Skin epidermis (tissue), 12 donors: Measurements from ENCODE around the gene NFX1.
"Not testable (repeated sequence)": the region's sequence is repeated elsewhere in the genome, so short reads cannot be mapped to it uniquely, and the experiment has no call there.

Experiments
- H3K27ac ChIP-seq, 21 experiments: fragments of 200-600 bp; sonication (generic) in 11 of 21; one replicate each; pipeline ENCODE4 v1.5.0; 2020; ENCODE audit warnings: mild to moderate bottlenecking in 3 of 21, inconsistent platforms in 2 of 21, moderate library complexity in 2 of 21
- H3K4me3 ChIP-seq, 7 experiments: fragments of 200-600 bp; sonication (generic) in 2 of 7; one replicate each; pipeline ENCODE4 v1.5.0; 2020; ENCODE audit warnings: inconsistent platforms in 2 of 7, mild to moderate bottlenecking in 2 of 7, moderate library complexity in 1 of 7

The NFX1 gene

DNA sequence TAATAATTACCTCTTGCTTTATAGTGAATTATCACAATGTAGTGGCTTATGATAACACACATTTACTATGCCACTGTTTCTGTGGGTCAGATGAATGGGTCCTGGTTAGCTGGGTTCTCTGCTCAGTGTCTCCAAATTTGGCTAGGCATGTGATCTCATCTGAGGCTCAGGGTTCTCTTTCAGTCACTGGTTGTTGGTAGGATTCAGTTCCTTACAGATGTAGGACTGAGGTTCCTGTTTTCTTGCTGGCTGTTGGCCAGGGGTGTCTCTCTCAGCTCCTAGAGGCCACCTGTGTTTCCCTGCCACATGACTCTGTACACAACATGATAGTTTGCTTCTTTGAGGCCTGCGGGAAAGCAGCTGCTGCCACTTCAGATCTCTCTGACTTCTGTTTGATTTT, 7.1 kb downstream of the NFX1 start:
- H3K27ac ChIP-seq: peak overlapping the region in 7 of 21 experiments; percentile 22 to 65 (median 50)
- H3K4me3 ChIP-seq: no peak overlapping the region

DNA sequence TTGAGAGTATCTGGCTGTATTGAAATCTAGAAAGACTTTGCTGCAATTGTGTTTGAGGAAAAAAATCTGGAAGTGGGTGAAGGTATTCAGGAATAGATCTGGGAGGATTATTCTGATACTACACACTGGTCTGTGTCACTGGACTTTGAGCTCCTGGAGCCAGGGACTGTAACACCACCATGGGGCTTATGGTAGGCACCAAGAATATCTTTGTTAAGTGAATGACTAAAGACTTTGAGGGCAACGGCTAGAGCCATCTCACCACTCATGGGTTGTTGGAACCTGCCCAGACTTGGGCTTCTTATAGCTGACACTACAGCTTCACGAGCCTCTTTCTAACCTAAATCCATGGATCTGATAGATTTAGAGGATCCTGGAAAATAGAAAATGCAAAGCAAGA, 10.2 kb downstream of the NFX1 start:
- Histone ChIP-seq H3K27ac (peak overlapping the region in 1 of 21 experiments; percentile 56), H3K4me3 (no peak overlapping the region)

DNA sequence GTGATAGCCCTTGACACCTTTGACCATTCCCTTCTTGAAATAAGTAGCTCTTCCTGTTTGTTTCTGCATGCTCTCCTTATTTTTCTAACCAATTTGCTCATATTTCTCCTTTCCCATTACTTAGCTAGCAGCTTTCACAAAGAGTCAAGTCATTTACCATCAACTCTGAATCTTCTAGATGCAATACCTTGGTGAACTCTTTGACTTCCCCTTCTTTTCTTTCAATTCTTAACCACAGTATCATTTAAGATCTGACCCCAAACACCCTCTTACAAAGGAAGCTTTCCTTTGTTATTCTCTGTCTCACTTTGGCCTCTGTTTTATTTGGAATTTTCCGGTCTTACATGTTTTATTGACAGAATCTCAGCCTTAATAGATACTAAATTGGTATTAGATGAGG, 14.0 kb downstream of the NFX1 start:
- Histone ChIP-seq H3K4me3 (no peak overlapping the region), H3K27ac (no peak overlapping the region)

DNA sequence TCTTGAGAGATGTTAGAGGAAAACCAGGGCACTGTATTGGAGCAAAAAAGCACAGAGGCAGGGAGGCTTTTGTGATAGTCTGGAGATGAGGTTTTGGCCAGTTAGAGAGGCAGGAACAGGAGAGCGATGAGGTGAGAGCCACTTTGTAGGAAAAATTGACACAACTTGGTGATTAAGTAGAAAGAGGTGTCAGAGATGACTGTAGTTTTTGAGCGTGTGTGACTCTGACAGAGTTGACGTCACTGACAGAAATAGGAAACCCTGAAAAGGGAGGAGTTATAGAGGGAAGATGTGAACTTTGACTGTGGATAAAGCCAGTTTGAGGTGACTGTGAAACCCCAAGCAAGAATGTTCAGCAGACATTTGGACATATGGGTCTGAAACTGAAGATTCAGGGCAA, 15.7 kb downstream of the NFX1 start:
- H3K27ac ChIP-seq: no peak overlapping the region

DNA sequence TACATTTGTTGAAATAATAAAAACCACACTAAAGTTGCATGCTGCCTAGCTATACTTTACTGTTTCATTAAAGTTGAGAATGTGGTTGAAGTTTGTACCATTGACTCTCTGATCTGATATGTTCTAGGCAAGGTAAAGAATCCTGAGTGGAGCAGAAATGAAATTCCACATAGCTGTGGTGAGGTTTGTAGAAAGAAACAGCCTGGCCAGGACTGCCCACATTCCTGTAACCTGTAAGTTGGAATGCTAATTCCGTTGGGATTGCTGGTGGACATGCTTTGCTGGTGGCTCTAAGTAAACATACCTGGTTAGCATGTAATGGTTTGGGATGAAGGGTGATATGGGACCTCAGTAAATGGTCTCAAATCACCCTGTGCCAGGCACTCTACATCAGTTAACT, 16.8 kb downstream of the NFX1 start:
- no peak overlapping the region for H3K4me3 ChIP-seq
- no peak overlapping the region for H3K27ac ChIP-seq

More for the DNA sequence above, 15.7 kb downstream of the NFX1 start:
- H3K4me3 ChIP-seq: no peak overlapping the region

DNA sequence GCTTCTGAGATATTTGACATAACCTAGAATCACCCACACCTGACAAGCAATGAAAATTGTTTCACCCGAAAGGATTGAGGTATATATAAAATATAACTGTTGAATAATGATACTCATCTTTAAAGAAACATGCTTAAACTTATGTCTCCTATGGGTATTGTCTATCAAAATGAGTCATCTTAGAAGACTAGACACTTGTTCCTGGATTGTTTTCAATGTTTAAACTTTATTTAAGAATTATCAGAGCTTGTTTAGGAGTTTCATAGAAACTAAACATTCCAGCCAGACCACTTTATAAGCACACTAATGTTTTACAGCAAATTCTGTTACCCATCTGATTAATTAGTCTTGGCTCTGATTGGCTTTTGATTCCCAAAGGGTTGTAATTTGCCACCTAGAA, 19.6 kb downstream of the NFX1 start:
- no peak overlapping the region for H3K4me3 ChIP-seq
- no peak overlapping the region for H3K27ac ChIP-seq

DNA sequence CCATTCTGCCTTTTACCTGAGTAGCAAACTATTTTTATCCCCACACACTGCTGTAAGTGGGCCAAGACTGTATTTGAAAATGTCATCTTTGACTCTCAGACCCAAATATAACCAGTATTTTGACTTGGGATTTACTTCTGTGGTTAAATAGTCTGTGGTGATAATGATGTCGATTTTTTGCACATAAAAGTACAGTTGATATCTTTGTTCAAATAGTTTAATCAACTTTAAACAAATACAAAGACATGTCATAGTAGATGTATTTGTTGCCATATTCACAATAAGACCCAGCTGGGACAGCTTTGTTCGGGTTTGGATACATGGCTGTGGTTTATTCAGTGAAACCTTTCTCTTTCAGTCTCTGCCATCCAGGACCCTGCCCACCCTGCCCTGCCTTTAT, 20.4 kb downstream of the NFX1 start:
- Histone ChIP-seq H3K27ac (no peak overlapping the region), H3K4me3 (no peak overlapping the region)

DNA sequence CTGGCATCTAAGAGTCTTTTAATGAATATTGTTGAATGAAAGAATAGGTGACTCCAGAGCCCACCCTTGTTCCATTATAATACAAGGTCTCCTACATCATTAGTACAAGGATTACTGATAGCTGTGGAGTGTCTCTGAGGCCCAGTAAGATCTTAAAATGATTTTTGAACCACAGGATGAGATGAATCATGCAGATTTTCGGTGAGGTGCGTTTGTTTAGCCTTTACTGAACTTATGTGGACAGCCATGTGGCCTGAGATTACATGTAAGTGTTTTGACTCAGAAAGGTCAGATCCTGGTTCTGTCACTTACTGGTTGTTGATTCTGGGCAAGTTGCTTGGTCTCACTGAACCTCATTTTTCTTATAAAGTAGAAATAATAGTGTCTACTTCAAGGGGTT, 21.6 kb downstream of the NFX1 start:
- H3K27ac ChIP-seq: no peak overlapping the region
- no peak overlapping the region for H3K4me3 ChIP-seq

DNA sequence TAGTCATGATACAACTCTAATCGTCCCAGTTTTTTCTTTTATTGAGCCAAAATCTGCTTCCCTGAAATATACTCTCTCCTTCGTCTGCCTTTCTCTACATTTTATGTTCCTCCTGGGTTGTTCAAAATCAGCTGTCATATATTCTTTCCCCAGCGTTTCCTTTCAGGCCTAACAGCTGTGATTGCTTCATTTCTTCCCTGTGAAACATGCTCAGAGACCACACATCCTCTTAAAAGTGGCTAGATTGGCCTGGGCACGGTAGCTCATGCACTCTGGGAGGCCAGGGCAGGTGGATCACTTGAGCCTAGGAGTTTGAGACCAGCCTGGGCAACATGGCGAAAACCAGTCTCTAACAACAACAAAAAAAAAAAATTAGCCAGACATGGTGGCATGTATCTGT, 25.1 kb downstream of the NFX1 start:
- Histone ChIP-seq H3K4me3 (no peak overlapping the region), H3K27ac (no peak overlapping the region)

DNA sequence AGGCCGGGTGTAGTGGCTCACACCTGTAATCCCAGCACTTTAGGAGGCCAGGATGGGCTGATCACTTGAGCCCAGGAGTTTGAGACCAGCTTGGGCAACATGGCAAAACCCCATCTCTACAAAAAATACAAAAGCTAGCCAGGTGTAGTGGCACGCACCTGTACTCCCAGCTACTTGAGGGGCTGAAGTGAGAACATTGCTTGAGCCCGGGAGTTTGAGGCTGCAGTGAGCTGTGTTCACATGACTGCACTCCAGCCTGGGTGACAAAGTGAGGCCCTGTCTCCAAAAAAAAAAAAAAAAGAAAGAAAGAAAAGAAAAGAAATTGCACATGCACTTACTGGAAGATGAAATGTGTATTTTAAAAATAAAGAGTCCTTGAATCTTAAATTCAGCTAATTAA, 26.8 kb downstream of the NFX1 start:
- not testable (repeated sequence) for H3K27ac ChIP-seq

DNA sequence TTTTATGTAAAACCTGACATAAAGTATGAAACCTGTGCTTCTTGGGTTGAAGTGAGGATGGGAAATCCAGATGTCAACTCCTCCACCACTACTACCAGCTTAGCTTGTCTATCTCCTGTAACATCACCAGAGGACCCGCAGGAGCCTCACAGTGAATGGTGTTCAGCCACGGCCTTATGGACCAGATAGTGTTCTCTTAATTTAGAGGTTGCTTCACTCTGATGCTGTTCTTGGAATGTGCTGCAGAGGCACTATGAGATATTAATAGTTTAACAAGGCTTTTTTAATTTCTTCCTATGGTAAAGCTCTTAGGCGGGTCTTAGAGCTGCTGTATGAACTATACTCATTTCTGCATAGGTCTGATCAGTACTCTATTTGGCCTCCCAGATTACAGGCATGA, 27.9 kb downstream of the NFX1 start:
- peak overlapping the region in 1 of 21 experiments; percentile 32 for H3K27ac ChIP-seq
- no peak overlapping the region for H3K4me3 ChIP-seq

More for the DNA sequence above, 26.8 kb downstream of the NFX1 start:
- not testable (repeated sequence) for H3K4me3 ChIP-seq

DNA sequence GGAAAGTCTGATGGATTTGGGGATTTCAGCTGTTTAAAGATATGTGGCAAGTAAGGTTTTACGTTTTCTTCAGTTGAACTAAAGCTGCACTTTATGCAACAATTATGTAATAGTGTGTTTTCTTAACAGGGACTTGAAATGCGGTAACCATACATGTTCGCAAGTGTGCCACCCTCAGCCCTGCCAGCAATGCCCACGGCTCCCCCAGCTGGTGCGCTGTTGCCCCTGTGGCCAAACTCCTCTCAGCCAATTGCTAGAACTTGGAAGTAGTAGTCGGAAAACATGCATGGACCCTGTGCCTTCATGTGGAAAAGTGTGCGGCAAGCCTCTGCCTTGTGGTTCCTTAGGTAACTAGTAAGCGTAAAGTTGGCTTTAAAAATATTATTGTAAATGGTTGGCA, 28.5 kb downstream of the NFX1 start:
- Histone ChIP-seq H3K27ac (peak overlapping the region in 1 of 21 experiments; percentile 32), H3K4me3 (no peak overlapping the region)

DNA sequence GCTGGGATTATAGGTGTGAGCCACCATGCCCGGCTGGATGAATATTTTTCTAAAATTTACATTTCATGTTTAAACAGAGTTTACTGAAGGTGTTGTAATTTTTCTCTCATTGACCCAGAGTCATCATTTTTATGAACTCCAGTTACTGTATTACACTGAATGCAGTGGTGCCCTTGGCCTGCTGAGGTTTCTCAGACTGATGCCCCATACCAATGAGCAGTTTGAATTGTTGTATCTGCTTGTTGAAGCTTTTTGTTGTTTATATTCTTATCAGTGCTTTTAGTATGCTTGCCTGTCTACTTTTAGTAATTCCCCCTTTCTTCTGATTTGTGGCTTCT, 29.9 kb downstream of the NFX1 start:
- no peak overlapping the region for H3K4me3 ChIP-seq
- peak overlapping the region in 6 of 21 experiments; percentile 8 to 58 (median 28) for H3K27ac ChIP-seq

DNA sequence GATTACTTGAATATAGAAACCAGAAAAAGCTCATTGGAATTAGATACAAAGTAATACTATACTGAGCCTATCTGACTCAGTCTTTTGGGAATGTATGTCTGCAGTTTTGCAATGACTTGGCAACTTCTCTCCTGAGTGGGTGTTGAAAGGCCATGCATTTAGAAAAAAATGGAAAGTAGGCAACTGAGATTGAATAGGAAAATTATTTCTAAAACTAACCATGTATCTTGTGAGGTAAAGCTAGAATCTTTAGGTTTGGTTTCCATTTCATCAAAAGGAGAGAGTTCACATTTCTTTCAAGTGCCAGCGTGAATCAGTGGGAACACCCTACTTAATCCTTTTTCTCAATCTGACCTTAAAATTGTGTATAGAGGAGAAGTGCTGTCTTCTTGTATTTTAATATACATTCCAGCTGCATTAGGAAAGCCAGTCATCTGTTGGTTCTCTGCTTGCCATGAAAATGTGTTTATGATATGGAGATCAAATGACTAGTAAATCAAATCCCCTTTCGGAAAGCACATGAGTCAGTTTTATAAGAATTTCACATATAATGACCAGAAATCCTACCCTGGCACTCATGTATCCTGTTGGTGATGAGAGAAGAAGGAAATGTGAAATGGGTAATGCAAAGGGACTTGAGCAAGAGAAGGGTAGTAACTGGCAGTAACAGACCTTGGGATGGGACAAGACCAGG, 30.4 kb downstream of the NFX1 start:
- Histone ChIP-seq H3K4me3 (no peak overlapping the region), H3K27ac (peak overlapping the region in 8 of 21 experiments; percentile 2 to 42 (median 10))

DNA sequence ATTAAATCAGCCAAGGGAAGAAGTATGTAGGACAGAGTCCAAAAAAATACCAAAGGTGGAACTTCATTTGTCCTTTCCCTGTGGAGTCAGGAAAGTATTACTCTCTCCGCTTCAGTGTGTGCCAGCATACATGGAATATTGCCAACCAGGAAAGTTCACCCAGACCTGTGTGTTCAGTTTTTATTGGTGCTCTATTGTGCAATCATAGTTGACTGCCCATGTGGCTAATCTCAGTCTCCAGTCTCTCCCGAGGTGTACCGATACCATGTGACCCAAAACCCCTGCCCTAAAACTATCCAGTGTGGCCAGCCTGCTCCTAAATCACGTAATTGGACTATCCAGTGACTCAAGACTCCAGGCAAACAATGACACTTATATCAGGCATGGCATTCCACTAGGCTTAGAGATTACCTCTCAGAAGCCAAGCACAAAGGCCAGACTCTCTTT, 38.8 kb downstream of the NFX1 start:
- no peak overlapping the region for H3K4me3 ChIP-seq
- H3K27ac ChIP-seq: peak overlapping the region in 7 of 21 experiments; percentile 0 to 68 (median 36)

DNA sequence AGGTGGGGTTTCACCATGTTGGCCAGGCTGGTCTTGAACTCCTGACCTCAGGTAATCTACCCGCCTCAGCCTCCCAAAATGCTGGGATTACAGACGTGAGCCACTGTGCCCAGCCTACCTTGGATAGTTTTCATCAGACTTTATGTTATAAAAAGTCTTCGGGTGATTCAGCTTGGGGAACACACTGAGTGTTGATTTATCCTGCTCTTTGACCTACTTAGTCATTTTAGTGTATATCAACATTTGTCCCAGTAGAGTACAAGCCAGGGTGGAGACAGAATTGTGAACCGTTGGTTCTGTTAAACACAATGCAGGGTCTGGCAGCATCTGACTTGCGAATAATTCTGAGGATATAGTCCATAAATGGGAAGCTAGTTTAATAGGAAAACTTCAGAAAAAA, 39.7 kb downstream of the NFX1 start:
- no peak overlapping the region for H3K4me3 ChIP-seq
- H3K27ac ChIP-seq: peak overlapping the region in 5 of 21 experiments; percentile 0 to 68 (median 36)

DNA sequence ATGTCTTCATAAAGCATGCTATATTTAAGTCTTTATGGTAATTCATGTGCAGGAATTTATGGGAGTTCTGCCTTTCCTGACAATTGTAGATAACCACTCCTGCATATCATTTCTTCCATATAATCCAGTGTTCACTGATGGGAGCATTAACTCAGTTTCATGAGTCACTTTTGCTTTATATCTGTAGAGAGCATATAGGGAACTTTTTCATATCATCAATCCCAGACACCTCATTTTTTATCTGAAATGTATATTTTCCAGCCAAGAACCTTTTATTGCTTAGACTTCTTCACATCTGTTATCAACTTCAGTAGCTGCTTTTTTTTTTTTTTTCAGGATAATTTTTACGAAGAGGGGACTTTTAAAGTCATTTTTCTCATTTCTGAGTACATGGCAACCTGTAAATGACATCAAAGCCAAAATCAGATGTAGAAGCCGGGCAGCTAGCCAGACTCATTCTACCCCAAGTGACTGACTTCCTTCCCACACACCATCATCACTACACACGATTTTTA, 41.1 kb downstream of the NFX1 start:
- Histone ChIP-seq H3K27ac (peak overlapping the region in 1 of 21 experiments; percentile 11), H3K4me3 (no peak overlapping the region)

DNA sequence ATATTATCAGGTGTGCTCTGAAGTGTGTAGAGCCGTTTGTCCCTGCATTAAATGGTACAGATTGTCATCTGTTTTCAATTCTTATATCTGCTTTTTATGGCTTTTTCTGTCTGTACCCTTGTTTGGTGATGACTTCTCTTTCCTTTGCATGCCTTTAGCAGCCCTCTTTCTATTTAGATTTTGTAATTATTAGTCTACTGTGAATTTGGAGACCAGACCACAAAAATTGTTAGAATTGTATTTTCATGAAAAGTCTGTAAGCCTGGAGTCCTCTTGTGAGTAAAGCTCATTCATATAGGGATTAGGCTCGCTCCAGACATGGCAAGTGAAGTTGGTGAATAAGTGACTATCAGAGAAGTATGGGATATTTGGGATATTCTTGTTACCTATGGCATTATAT, 41.7 kb downstream of the NFX1 start:
- Histone ChIP-seq H3K4me3 (no peak overlapping the region), H3K27ac (no peak overlapping the region)

DNA sequence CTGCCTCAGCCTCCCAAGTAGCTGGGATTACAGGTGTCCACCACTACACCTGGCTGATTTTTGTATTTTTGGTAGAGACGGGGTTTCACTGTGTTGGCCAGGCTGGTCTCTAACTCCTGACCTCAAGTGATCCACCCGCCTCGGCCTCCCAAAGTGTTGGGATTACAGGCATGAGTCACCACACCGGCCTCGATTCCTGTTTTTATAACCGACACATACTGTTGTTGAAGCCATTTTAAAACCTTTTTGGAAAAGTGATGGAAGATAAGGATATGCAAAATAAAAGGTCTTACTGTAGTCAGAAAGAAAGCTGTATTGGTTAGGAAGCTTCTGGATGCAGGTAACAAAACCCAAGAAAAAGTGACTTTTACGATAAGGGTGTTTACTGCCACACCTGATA, 42.6 kb downstream of the NFX1 start:
- H3K4me3 ChIP-seq, H3K27ac ChIP-seq: not testable (repeated sequence)

DNA sequence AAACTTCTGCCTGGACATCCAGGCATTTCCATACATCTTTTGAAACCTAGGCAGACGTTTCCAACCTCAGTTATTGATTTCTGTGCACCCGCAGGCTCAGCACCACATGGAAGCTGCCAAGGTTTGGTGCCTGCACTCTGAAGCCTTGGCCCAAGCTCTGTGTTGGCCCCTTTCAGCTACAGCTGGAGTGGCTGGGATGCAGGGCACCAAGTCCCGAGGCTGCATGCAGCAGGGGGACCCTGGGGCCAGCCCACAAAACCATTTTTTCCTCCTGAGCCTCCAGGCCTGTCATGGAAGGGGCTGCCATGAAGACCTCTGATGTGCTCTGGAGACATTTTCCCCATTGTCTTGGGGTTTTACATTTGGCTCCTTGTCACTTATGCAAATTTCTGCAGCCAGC, 49.9 kb downstream of the NFX1 start:
- Histone ChIP-seq H3K4me3 (no peak overlapping the region), H3K27ac (no peak overlapping the region)

DNA sequence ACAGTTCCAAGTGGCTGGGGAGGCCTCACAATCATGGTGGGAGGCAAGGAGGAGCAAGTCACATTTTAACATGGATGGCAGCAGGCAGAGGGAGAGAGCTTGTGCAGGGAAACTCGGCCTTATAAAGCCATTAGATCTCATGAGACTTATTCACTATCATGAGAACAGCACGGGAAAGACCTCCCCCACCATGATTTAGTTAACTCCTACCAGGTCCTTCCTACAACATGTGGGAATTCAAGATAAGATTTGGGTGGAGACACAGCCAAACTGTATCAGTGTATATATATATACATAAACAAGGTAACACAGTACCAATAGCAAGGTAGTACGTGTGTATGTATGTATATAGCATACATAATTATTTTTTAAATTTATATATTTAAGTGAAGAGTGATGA, 50.9 kb downstream of the NFX1 start:
- Histone ChIP-seq H3K4me3 (no peak overlapping the region), H3K27ac (no peak overlapping the region)

DNA sequence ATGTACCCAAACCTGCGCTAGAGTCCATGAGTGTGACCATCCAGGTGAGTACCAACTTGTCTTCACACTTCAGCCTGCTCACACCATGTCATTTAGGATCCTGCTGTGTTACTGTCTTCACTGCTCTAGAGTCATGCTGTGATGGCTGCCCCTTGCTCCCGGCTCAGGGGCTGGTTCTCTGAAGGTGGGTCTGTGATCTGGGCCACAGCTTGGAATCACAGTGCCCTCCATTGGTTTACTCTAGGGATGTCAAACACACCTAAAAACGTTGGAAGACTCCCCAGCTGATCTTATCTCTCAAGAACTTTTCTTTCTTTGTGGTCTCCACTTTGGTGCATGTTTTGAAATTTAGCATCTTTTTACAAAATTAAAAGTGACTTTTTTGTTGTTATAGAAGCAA, 53.8 kb downstream of the NFX1 start:
- no peak overlapping the region for H3K4me3 ChIP-seq
- H3K27ac ChIP-seq: no peak overlapping the region
